DOHH2 (cell line): ENCODE measurements around the gene ADGRE1.

Experiments
- EZH2phosphoT487 ChIP-seq: fragments of 200-600 bp; sonication (generic); IDR thresholded peaks from 2 replicates; pipeline ENCODE4 v1.6.1; 2017; ENCODE audit warnings: borderline replicate concordance, mild to moderate bottlenecking, antibody characterized with exemption, low read length, moderate library complexity, mixed read lengths
- TF ChIP-seq, protein P1 (sequence below): fragments of 200-600 bp; sonication (generic); IDR thresholded peaks from one replicate; pipeline ENCODE4 v1.5.1; 2014; ENCODE audit warnings: antibody characterized with exemption, mild to moderate bottlenecking, low read depth, low read length; ENCODE audit not compliant: poor library complexity, severe bottlenecking

DNA sequence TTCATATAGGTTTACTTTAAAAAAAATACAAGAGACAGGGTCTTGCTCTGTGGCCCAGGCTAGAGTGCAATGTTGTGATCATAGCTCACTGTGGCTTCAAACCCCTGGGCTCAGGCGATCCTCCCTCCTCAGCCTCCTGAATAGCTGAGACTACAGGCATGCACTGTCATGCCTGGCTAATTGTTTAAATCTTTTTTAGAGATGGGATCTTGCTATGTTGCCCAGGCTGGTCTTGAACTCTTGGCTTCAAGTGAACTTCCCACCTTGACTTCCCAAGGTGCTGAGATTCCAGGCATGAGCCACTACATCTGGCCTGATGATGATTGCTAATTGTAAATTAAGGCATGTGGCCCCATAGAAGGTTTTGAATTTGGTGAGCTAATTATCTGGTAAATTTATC, 35.4 kb upstream of the ADGRE1 start:
- TF ChIP-seq, protein P1, sequence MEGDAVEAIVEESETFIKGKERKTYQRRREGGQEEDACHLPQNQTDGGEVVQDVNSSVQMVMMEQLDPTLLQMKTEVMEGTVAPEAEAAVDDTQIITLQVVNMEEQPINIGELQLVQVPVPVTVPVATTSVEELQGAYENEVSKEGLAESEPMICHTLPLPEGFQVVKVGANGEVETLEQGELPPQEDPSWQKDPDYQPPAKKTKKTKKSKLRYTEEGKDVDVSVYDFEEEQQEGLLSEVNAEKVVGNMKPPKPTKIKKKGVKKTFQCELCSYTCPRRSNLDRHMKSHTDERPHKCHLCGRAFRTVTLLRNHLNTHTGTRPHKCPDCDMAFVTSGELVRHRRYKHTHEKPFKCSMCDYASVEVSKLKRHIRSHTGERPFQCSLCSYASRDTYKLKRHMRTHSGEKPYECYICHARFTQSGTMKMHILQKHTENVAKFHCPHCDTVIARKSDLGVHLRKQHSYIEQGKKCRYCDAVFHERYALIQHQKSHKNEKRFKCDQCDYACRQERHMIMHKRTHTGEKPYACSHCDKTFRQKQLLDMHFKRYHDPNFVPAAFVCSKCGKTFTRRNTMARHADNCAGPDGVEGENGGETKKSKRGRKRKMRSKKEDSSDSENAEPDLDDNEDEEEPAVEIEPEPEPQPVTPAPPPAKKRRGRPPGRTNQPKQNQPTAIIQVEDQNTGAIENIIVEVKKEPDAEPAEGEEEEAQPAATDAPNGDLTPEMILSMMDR = no peak
- TF ChIP-seq EZH2phosphoT487 = no peak
